ENCODE data around the gene NDOR1.

Gene NDOR1

GRCh38 chr9:137243626-137244485 is 38.4 kb downstream of the NDOR1 start:
- peak; percentile 23 for DNase-seq (ENCODE audit: low read depth)

GRCh38 chr9:137244486-137245449 is 39.3 kb downstream of the NDOR1 start:
- DNase-seq (ENCODE audit: low read depth): no peak

- no peak for DNase-seq (ENCODE audit: low read depth)
Observed at GRCh38 chr9:137245450-137246421, 40.2 kb downstream of the NDOR1 start.

- DNase-seq (ENCODE audit: low read depth): no peak
Observed at GRCh38 chr9:137247135-137247915, 41.8 kb downstream of the NDOR1 start.

GRCh38 chr9:137247916-137248175 is 42.3 kb downstream of the NDOR1 start:
- DNase-seq (ENCODE audit: low read depth): no peak

GRCh38 chr9:137250329-137251193 is 45.1 kb downstream of the NDOR1 start:
- DNase-seq (ENCODE audit: low read depth): no peak

- DNase-seq (ENCODE audit: low read depth): no peak
Observed at GRCh38 chr9:137251194-137251461, 45.6 kb downstream of the NDOR1 start, which contains the start of gene STPG3. Gene STPG3 (plus strand): TSS chr9:137251286. CDS start chr9:137251287, 1 bp downstream.

GRCh38 chr9:137251490-137252268 is 46.2 kb downstream of the NDOR1 start:
- DNase-seq (ENCODE audit: low read depth): no peak

- no peak for DNase-seq (ENCODE audit: low read depth)
Observed at GRCh38 chr9:137252555-137253506, 47.3 kb downstream of the NDOR1 start.

GRCh38 chr9:137253717-137254623 is 48.5 kb downstream of the NDOR1 start:
- DNase-seq (ENCODE audit: low read depth): peak; percentile 21

GRCh38 chr9:137254624-137255447 is 49.3 kb downstream of the NDOR1 start, which contains the start of gene NELFB:
Gene NELFB (plus strand): TSS chr9:137255327.
- peak; percentile 88 for DNase-seq (ENCODE audit: low read depth)

- DNase-seq (ENCODE audit: low read depth): peak; percentile 50
Observed at GRCh38 chr9:137255448-137256114, 50.1 kb downstream of the NDOR1 start.

GRCh38 chr9:137256362-137256761 is 50.9 kb downstream of the NDOR1 start:
- DNase-seq (ENCODE audit: low read depth): no peak

- no peak for DNase-seq (ENCODE audit: low read depth)
Observed at GRCh38 chr9:137256856-137257255, 51.4 kb downstream of the NDOR1 start.

GRCh38 chr9:137262173-137262908 is 56.8 kb downstream of the NDOR1 start:
- DNase-seq (ENCODE audit: low read depth): peak; percentile 54

Data from EH (cell line).